ENCODE results near the gene FNIP1.

DNA sequence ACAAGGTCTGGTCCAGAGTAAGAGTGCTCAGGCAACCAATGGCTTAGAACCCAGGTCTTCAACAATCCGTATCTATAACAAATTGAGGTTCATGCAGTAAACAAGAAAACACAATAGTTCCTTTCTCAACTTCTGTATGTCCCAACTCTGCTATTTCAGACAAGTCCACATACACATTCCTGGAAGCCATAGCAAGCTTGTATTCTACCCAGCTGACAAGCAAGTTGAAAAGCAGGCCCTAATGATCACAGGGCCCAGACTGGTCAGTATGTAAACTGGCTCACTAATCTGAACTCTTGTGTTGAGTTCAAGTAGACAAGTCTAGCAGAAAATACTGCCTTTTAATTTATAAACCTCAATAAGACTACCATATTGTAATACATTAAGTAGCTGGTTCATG is 26.9 kb downstream of the FNIP1 start:
- TF ChIP-seq POLR2AphosphoS5 (IDR thresholded peaks at IDR 0.05; ENCODE audit: borderline replicate concordance, low read depth, low read length) (no peak), EZH2 (IDR thresholded peaks at IDR 0.05) (no peak)
